SK-N-MC (cell line): ENCODE measurements around the gene DGLUCY.
"Not testable (repeated sequence)": the region's sequence is repeated elsewhere in the genome, so short reads cannot be mapped to it uniquely, and the experiment has no call there.

Source experiments
- DNase-seq: peaks from one replicate; pipeline ENCODE4 v3.0.0-alpha.2; 2011; ENCODE audit warnings: low read depth, low spot score
- H3K27ac ChIP-seq: fragments of 200-600 bp; sonication (generic); 2 replicates; pipeline ENCODE4 v1.5.1; 2016; ENCODE audit warnings: mixed run types
- H3K36me3 ChIP-seq: fragments of 200-600 bp; sonication (generic); 2 replicates; pipeline ENCODE4 v1.6.1; 2017; ENCODE audit warnings: antibody characterized with exemption, low read length, mixed read lengths; ENCODE audit not compliant: insufficient read depth
- H3K4me3 ChIP-seq: fragments of 200-600 bp; sonication (generic); 2 replicates; pipeline ENCODE4 v1.5.1; 2016
- H3K9ac ChIP-seq: fragments of 200-600 bp; sonication (generic); 2 replicates; pipeline ENCODE4 v1.8.0; 2017; ENCODE audit warnings: mixed run types, mixed read lengths; ENCODE audit not compliant: insufficient read length
- H3K9me3 ChIP-seq: fragments of 200-600 bp; sonication (generic); 2 replicates; pipeline ENCODE4 v1.6.1; 2017; ENCODE audit warnings: low read depth, mild to moderate bottlenecking, antibody characterized with exemption, low read length, moderate library complexity, mixed read lengths
- EZH2 ChIP-seq: fragments of 200-600 bp; sonication (generic); IDR thresholded peaks from one replicate; pipeline ENCODE4 v1.6.1; 2017; ENCODE audit warnings: antibody characterized with exemption
- FOXP2 ChIP-seq: optimal IDR thresholded peaks from 2 replicates; pipeline ENCODE3; 2011; ENCODE audit warnings: mild to moderate bottlenecking, moderate library complexity; ENCODE audit not compliant: insufficient read depth; ENCODE audit errors: extremely low read length, control extremely low read depth
- POLR2AphosphoS5 ChIP-seq: IDR thresholded peaks from 2 replicates; pipeline ENCODE4 v1.6.1; 2012; ENCODE audit warnings: mild to moderate bottlenecking, low read depth, low read length, borderline replicate concordance

Gene DGLUCY

DNA sequence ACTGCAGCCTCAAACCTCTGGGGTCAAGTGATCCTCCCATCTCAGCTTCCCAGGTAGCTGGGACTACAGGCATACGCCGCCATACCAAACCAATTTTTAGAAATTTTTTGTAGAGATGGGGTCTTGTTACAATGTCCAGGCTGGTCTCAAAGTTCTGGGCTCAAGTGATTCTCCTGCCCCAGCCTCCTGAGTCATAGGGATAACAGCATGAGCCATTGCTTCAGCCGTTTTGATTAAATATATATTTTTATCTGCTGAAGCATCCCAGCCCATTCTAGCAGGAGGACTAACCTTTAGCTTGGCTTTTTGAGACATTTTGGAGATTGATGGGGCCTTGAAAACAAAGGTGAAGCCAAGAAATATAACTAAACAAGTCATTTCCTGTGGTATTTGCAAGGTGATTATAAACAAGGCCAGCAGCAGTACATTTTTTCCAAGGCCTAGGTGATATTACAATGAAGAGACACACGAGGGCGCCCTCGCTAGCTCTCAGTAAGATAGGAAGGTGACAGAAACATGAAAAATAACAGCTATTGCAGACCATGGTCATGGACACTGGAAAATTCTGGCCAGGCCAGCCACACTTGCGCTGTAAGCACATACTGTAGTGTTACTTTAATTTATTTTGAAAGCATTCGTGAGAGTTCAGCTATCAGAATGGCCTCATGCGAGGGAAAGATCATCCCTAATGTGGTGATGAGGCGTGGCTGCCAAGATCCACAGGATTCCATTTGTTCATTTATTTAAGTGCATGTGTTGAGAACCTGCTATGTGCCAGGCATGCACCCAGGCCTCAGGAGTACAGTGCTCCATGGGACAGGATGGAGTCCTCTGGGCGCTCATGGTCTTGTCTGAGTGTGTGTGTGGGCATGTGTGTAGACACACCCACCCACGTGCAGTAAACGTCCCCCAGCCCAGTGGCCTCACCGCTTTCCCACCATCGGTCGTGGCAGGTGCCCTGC is 63.5 kb downstream of the DGLUCY start:
- Histone ChIP-seq H3K9me3 (no peaks in the 10 kb centered on the region), H3K36me3 (no peaks in the 10 kb centered on the region), H3K9ac (no peak overlapping the region), H3K4me3 (no peak overlapping the region), H3K27ac (no peak overlapping the region)
- DNase-seq: no peak
- TF ChIP-seq EZH2: no peak
- TF ChIP-seq FOXP2: no peak
- TF ChIP-seq POLR2AphosphoS5: no peak

DNA sequence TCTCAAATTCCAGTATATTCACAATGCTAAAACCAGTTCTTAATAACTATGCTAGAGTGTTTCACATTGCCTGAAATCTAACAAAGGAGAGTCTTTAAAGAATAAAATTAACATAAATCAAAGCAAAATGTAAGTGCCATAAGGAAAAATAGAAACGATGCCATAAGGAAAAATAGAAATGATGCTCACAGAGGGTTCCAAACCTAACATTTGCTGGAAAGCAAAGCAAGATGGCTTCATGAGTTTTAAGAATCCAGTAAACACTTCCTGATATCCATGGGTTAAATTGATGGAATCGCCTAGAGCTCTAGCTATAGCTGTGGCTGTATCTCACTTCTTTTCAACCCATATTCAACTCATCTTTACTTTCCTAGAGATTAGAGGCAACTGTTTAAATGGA is 66.7 kb downstream of the DGLUCY start:
- Histone ChIP-seq H3K9me3 (no peaks in the 10 kb centered on the region), H3K9ac (no peak overlapping the region), H3K4me3 (no peak overlapping the region), H3K27ac (no peak overlapping the region), H3K36me3 (no peaks in the 10 kb centered on the region)
- TF ChIP-seq POLR2AphosphoS5 (no peak), EZH2 (no peak), FOXP2 (no peak)
- no peak for DNase-seq

DNA sequence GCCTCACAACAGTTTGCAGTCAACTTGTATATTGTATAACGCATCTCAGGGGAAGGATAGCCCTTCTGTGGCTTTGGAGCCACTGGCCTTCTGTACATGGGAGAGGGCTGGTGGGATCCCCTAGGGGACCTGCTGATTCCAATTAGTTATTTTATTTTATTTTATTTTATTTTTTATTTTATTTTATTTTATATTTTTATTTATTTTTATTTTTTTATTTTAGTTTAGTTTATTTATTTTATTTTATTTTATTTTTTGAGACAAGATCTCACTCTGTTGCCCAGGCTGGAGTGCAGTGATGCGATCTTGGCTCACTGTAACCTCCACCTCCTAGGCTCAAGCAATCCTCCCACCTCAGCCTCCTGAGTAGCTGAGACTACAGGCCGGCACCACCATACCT is 68.9 kb downstream of the DGLUCY start:
- DNase-seq, H3K27ac ChIP-seq, H3K9ac ChIP-seq, H3K36me3 ChIP-seq, H3K9me3 ChIP-seq, H3K4me3 ChIP-seq: not testable (repeated sequence)

DNA sequence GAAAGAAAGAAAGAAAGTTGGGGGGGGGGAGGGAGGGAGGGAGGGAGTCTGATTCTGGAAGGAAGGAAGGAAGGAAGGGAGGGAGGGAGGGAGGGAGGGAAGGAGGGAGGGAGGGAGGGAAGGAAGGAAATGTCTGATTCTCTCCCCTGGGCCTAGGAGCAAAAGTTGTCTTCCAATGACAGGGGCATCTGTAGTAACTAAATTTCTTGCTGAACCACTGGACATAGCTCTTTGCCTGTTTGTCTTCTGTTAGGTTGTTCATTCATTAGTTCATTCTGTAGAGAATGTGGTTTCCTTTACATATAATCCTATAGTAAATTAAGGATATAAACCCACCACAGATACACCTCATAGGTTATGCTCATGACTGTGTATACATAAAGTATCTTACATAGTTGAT is 70.7 kb downstream of the DGLUCY start:
- DNase-seq: no peak
- no peaks in the 10 kb centered on the region for H3K36me3 ChIP-seq
- H3K4me3 ChIP-seq: no peak overlapping the region

DNA sequence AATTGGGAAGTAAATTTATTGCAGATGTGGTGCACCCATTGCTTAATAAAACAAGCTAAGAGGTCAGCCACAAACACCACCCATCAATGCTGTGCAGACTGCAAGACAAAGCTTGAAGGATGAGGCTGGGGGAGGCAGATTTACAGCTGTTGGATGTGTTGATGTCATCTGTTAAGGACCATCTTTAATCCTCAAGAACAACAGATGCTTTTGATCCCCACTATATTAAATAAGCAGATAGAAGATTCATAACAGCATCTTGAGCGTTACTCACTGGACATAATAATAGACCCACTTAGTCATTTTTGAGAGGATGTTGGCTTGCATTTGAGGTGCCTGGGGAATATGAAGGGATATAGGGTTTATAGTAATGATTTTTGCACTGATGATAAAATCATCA is 71.8 kb downstream of the DGLUCY start:
- H3K36me3 ChIP-seq: no peaks in the 10 kb centered on the region
- no peak overlapping the region for H3K27ac ChIP-seq
- H3K9me3 ChIP-seq: no peaks in the 10 kb centered on the region
- TF ChIP-seq FOXP2 (no peak), EZH2 (no peak), POLR2AphosphoS5 (no peak)
- no peak overlapping the region for H3K4me3 ChIP-seq
- H3K9ac ChIP-seq: no peak overlapping the region
- no peak for DNase-seq

More for the DNA sequence above, 70.7 kb downstream of the DGLUCY start:
- TF ChIP-seq EZH2: no peak
- no peak for TF ChIP-seq POLR2AphosphoS5
- no peak for TF ChIP-seq FOXP2
- no peak overlapping the region for H3K9ac ChIP-seq
- no peak overlapping the region for H3K27ac ChIP-seq
- no peaks in the 10 kb centered on the region for H3K9me3 ChIP-seq

DNA sequence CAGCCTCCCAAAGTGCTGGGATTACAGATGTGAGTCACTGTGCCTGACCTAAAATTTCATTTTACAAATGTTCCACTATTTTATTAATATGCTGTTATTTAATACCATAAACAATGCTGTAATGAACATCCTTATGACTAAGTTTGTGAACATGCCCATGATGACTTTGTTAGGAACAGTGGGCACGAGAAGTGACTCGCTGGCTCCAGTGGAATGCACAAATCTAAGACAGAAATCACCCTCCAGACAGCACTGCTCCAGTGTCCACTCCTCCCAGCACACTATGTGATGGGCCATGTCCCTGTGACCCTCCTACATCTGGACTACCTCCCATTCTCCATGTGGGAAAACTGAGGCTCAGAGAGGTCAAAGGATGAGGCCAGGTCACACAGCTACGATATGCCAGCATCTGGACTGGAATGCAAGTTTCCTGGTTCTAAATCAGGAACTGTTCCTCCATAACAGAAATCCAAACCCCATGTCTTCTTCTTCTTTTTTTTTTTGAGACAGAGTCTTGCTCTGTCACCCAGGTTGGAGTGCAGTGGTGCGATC is 72.7 kb downstream of the DGLUCY start:
- Histone ChIP-seq H3K4me3 (no peak overlapping the region), H3K9me3 (no peaks in the 10 kb centered on the region), H3K9ac (no peak overlapping the region), H3K27ac (no peak overlapping the region), H3K36me3 (no peaks in the 10 kb centered on the region)
- TF ChIP-seq POLR2AphosphoS5 (no peak), FOXP2 (no peak), EZH2 (no peak)
- no peak for DNase-seq

DNA sequence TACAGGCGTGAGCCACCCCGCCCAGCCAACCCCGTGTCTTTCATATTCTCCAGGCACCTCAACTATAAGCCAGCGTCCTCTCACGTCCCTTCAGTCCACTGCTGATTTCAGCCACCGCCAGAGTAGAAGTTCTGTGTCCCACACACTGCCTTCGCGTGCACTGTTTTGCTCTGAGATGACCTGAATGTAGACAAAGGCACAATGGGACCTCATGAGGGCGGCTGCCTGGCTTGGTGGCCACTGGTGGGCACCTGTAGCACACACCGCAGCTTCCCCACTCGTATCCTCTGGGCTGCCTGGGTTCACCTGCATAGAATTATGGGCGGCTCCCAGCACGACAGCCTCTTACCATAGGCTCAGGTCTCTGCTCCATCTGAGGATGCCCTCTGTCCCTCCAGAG is 73.4 kb downstream of the DGLUCY start:
- DNase-seq: no peak
- TF ChIP-seq EZH2 (no peak), POLR2AphosphoS5 (no peak), FOXP2 (no peak)
- no peak overlapping the region for H3K9ac ChIP-seq
- H3K27ac ChIP-seq: no peak overlapping the region
- H3K36me3 ChIP-seq: no peaks in the 10 kb centered on the region
- no peak overlapping the region for H3K4me3 ChIP-seq
- no peaks in the 10 kb centered on the region for H3K9me3 ChIP-seq

DNA sequence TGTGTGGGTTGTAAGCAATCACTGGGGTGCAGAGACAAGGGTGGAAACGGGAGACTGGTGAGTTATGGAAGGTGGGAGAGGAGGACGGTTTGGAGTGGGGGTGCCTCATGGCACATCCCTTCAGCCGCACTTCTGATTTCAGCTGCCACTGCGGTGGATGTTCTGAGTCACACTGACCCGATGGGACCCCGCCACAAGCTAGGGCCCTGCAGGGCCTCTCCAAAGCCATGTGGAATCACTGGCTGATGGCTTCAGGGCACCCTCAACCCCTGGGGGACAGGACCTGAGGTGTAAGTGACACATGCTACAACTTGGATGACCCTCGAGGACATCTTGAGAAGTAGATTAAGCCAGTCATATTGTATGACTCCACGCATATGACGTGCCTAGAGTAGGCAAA is 77.0 kb downstream of the DGLUCY start:
- Histone ChIP-seq H3K9me3 (no peaks in the 10 kb centered on the region), H3K9ac (no peak overlapping the region), H3K27ac (no peak overlapping the region), H3K36me3 (no peaks in the 10 kb centered on the region), H3K4me3 (no peak overlapping the region)
- TF ChIP-seq EZH2: no peak
- no peak for TF ChIP-seq FOXP2
- TF ChIP-seq POLR2AphosphoS5: no peak
- DNase-seq: no peak

DNA sequence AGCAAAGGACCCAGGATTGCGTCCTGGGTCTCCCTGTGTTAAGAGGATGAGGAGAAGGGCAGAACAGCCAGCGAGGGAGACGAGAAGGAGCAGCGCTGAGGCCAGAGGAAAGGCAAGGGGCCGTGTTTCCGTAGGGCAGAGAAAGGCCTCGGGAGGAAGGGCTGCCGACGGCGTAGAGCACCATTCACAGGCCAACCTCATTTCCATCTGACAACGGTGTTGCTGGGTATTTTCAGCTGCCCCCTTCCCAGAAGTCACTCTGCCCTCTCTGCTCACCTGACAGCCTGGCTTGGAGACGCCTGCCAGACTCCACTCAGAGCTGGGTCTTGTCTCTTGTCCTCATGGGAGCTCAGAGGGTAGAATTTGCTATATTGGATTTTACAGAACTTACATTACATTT is 79.2 kb downstream of the DGLUCY start:
- TF ChIP-seq POLR2AphosphoS5: no peak
- TF ChIP-seq EZH2: no peak
- no peak for TF ChIP-seq FOXP2
- Histone ChIP-seq H3K27ac (no peak overlapping the region), H3K4me3 (no peak overlapping the region), H3K36me3 (no peaks in the 10 kb centered on the region), H3K9ac (no peak overlapping the region), H3K9me3 (no peaks in the 10 kb centered on the region)
- no peak for DNase-seq
